GM12878 (cell line): Measurements from ENCODE around the gene HIVEP3. TPM values are rescaled to one million over a fixed set of nuclear protein-coding genes. Genes with fewer than 3 reads are reported as not detected.

Source experiments
- ATAC-seq: fragments of 200-7000 bp; cut with Tn5 transposase; 3 replicates; pipeline ENCODE4 v1.9.1; 2020; ENCODE audit warnings: mild to moderate bottlenecking, moderate library complexity
- BruUV-seq: library from RNA; stranded (reverse); fragments of 400-500 nt; replicated peaks from 2 replicates; lab custom pipeline; 2021; lab: Mats Ljungman, UMichigan
- CTCF ChIA-PET: fragments of 300-600 bp; sonication (Branson Sonifier 250); formaldehyde crosslinking; extraction: SDS; loops from one replicate; lab custom pipeline; 2021; ENCODE audit warnings: inconsistent platforms; lab: Yijun Ruan, JAX
- POLR2A ChIA-PET: fragments of 350-600 bp; formaldehyde crosslinking; extraction: SDS; loops from one replicate; lab custom pipeline; 2021; ENCODE audit warnings: inconsistent platforms; lab: Charles Lee
- RAD21 ChIA-PET: fragments of 300-600 bp; sonication (Branson Sonifier 250); formaldehyde crosslinking; loops from one replicate; lab custom pipeline; 2023; ENCODE audit warnings: antibody characterized with exemption; ENCODE audit not compliant: unreplicated experiment; lab: Charles Lee
- SMC1A ChIA-PET: fragments of 300-600 bp; sonication (Branson Sonifier 250); formaldehyde crosslinking; loops from one replicate; lab custom pipeline; 2023; ENCODE audit not compliant: unreplicated experiment, uncharacterized antibody; lab: Charles Lee
- DNase-seq: peaks from one replicate; pipeline ENCODE4 v3.0.0-alpha.2; 2011; ENCODE audit warnings: low read depth, low spot score
- FAIRE-seq: peaks from 3 replicates; lab custom pipeline; 2011; peaks lifted over from hg19 to GRCh38; lab: Jason Lieb, UNC
- H2AFZ ChIP-seq: 2 replicates; pipeline ENCODE4 v1.6.0; 2011; ENCODE audit warnings: low read depth, low read length, control low read depth; ENCODE audit not compliant: control insufficient read depth
- H3K27ac ChIP-seq: 2 replicates; pipeline ENCODE4 v1.5.1; 2011; ENCODE audit warnings: control low read depth; ENCODE audit not compliant: control insufficient read depth, insufficient read depth
- H3K27me3 ChIP-seq, 2 experiments: replicated peaks in 1 of 2; 2 replicates each; pipeline versions ENCODE4 v1.6.0 to v1.6.1; 2011; ENCODE audit warnings: low read length in 1 of 2; ENCODE audit not compliant: control insufficient read depth in 2 of 2, insufficient read depth in 2 of 2
- H3K36me3 ChIP-seq, 2 experiments: 2 replicates each; pipeline ENCODE4 v1.5.1; 2011; ENCODE audit warnings: low read length in 1 of 2; ENCODE audit not compliant: control insufficient read depth in 2 of 2, insufficient read depth in 2 of 2
- H3K4me1 ChIP-seq: 2 replicates; pipeline ENCODE4 v1.6.1; 2011; ENCODE audit warnings: mild to moderate bottlenecking, low read length, moderate library complexity, mixed read lengths; ENCODE audit not compliant: control insufficient read depth, insufficient read depth
- H3K4me2 ChIP-seq: 2 replicates; pipeline ENCODE4 v1.6.0; 2011; ENCODE audit warnings: control low read depth; ENCODE audit not compliant: control insufficient read depth, insufficient read depth
- H3K4me3 ChIP-seq: fragments of 200-600 bp; sonication (generic); 2 replicates; pipeline ENCODE4 v1.5.1; 2016
- H3K79me2 ChIP-seq: 2 replicates; pipeline ENCODE4 v1.6.0; 2011; ENCODE audit warnings: low read length; ENCODE audit not compliant: control insufficient read depth, insufficient read depth
- H3K9ac ChIP-seq: 2 replicates; pipeline ENCODE4 v1.8.0; 2011; ENCODE audit warnings: low read length, control low read depth, mixed read lengths; ENCODE audit not compliant: control insufficient read depth, insufficient read depth
- H3K9me3 ChIP-seq: replicated peaks from 3 replicates; pipeline ENCODE4 v1.5.1; 2011; ENCODE audit warnings: mild to moderate bottlenecking, low read length; ENCODE audit not compliant: control insufficient read depth, insufficient read depth
- H4K20me1 ChIP-seq: 2 replicates; pipeline ENCODE4 v1.6.0; 2011; ENCODE audit not compliant: control insufficient read depth, insufficient read depth
- FOXM1 ChIP-seq: IDR thresholded peaks from 2 replicates; pipeline ENCODE4 v1.6.1; 2012; ENCODE audit warnings: low read depth, mild to moderate bottlenecking, inconsistent platforms, low read length, moderate library complexity
- IKZF1 ChIP-seq: fragments of 450-650 bp; conservative IDR thresholded peaks from 2 replicates; pipeline ENCODE4 v1.6.1; 2017; ENCODE audit warnings: antibody characterized with exemption, mild to moderate bottlenecking
- MTA3 ChIP-seq: IDR thresholded peaks from 2 replicates; pipeline ENCODE4 v1.6.1; 2012; ENCODE audit warnings: low read length, inconsistent platforms, borderline replicate concordance
- RBBP5 ChIP-seq: fragments of 200-600 bp; sonication (generic); conservative IDR thresholded peaks from 2 replicates; pipeline ENCODE4 v1.6.1; 2016
- RELA ChIP-seq: fragments of 450-650 bp; IDR thresholded peaks from 2 replicates; pipeline ENCODE4 v1.8.0; 2014; ENCODE audit warnings: borderline replicate concordance; ENCODE audit not compliant: partially characterized antibody
- SMC3 ChIP-seq: IDR thresholded peaks from 2 replicates; pipeline ENCODE4 v1.6.1; 2011; ENCODE audit warnings: low read length, improper control_type of control experiment, borderline replicate concordance
- SRF ChIP-seq, 2 experiments: IDR thresholded peaks; 2 replicates each; pipeline ENCODE4 v1.6.1; 2011; ENCODE audit warnings: low read depth in 2 of 2, low read length in 2 of 2, mild to moderate bottlenecking in 1 of 2, moderate library complexity in 1 of 2
- USF2 ChIP-seq: IDR thresholded peaks from 2 replicates; pipeline ENCODE4 v1.6.1; 2011; ENCODE audit warnings: low read depth, low read length, improper control_type of control experiment, borderline replicate concordance
- ZNF217 ChIP-seq: fragments of 450-650 bp; IDR thresholded peaks from 2 replicates; pipeline ENCODE4 v1.6.1; 2017; ENCODE audit warnings: antibody characterized with exemption, mild to moderate bottlenecking
- ZSCAN29 ChIP-seq: fragments of 450-650 bp; IDR thresholded peaks from 2 replicates; pipeline ENCODE4 v1.6.1; 2017; ENCODE audit warnings: mild to moderate bottlenecking, moderate library complexity
- WGBS: methylation state at CpG from one replicate; pipeline ENCODE4 v1.1.6; 2016; ENCODE audit warnings: low lambda C conversion rate; ENCODE audit not compliant: insufficient replicate concordance, insufficient coverage; ENCODE audit errors: missing lambda C conversion rate; 5-methylcytosine and 5-hydroxymethylcytosine counted together
- in situ Hi-C: fragments of 300-500 bp; cut with MboI; formaldehyde crosslinking; loops from 9 replicates; pipeline ENCODE4 v1.14.3; 2018; ENCODE audit warnings: mixed read lengths
- intact Hi-C: fragments of 100-400 bp; cut with micrococcal nuclease; formaldehyde crosslinking; loops from one replicate; pipeline ENCODE4 v1.14.2; 2022; ENCODE audit not compliant: unreplicated experiment
- polyA plus RNA-seq, 11 experiments: library from polyadenylated mRNA; depleted of rRNA in 4 of 11; unstranded in 6 of 11; stranded (reverse) in 5 of 11; fragments of >200 nt; fragmentation: Nextera tagmentation in 4 of 11; fragmentation: Illumina TruSeq in 1 of 11; extraction: Ambion mirVana in 4 of 11; extraction: Trizol in 1 of 11; gene quantifications; 1 replicate in 1 of 11; 2 replicates in 10 of 11; pipeline versions ENCODE4 v1.2.1 to v1.2.3, GENCODE V29; 2011 to 2016; ENCODE audit warnings: inconsistent platforms in 2 of 11, missing spikeins in 2 of 11, low read depth in 1 of 11
- total RNA-seq, 4 experiments: library from RNA; depleted of rRNA in 3 of 4; stranded (reverse); fragments of >200 nt in 3 of 4; fragmentation: Illumina TruSeq in 1 of 4; extraction: Trizol in 1 of 4; gene quantifications; 2 replicates each; pipeline versions ENCODE4 v1.2.1 to v1.2.3, GENCODE V29; 2013 to 2021
- TF ChIP-seq, protein P1 (sequence below): IDR thresholded peaks from 2 replicates; pipeline ENCODE4 v1.6.1; 2011; ENCODE audit warnings: borderline replicate concordance, low read depth, mild to moderate bottlenecking, moderate library complexity, mixed read lengths, low read length; ENCODE audit not compliant: insufficient read depth; ENCODE audit errors: extremely low read length

The HIVEP3 gene
- total and polyA plus RNA-seq, 10 of the 15 experiments (the other 5 are each of a cell fraction or from before 2014, with no cell fraction given), result 1.8 to 13.6 (median 3.8) TPM

GRCh38 chr1:41712695-41713094, 206.0 kb downstream of the HIVEP3 start (continued):
- TF ChIP-seq, protein P1, sequence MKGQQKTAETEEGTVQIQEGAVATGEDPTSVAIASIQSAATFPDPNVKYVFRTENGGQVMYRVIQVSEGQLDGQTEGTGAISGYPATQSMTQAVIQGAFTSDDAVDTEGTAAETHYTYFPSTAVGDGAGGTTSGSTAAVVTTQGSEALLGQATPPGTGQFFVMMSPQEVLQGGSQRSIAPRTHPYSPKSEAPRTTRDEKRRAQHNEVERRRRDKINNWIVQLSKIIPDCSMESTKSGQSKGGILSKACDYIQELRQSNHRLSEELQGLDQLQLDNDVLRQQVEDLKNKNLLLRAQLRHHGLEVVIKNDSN, result no peak
- TF ChIP-seq FOXM1 (no peak), IKZF1 (no peak), USF2 (no peak)

DNA sequence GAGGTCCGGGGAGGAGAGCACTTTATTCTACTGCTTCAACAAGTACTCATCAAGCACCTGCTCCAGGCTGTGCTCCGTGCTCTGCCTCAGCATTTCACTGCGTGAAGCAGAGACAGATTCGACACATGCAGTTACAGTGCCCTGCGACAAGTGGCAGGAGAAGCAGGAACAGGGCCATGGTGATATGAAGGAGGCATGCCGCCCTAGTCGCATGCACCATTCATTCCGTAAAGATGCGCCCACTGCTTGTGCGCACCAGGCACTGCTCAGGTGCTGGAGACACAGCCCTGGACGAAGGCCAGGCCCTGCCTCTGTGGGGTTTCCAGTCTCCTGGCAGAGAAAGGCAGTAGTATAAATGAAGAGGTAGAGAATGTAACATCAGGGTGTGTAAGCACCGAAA, 206.6 kb downstream of the HIVEP3 start:
- in situ Hi-C loops, result no loop called here
- Histone ChIP-seq H4K20me1 (no peaks in the 10 kb centered on the region), H3K36me3 (no peaks in the 10 kb centered on the region), H3K9me3 (no peaks in the 10 kb centered on the region), H3K9ac (no peak overlapping the region), H3K4me2 (no peak overlapping the region), H3K79me2 (no peaks in the 10 kb centered on the region), H3K27me3 (no peaks in the 10 kb centered on the region), H3K4me1 (peaks cover 10% of the 10 kb centered on the region), H2AFZ (no peak overlapping the region), H3K4me3 (no peak overlapping the region), H3K27ac (no peak overlapping the region)
- ChIA-PET RAD21 (no interaction called here), POLR2A (no interaction called here), SMC1A (interaction anchor here (1.5 kb wide), 1 partner anchor 14 kb away, joined by 3 read pairs; no protein-coding TSS in a partner anchor), CTCF (no interaction called here)
- TF ChIP-seq ZSCAN29, result no peak
- no peak for TF ChIP-seq SMC3
- TF ChIP-seq USF2, result no peak
- no peak for TF ChIP-seq ZNF217
- no peak for TF ChIP-seq SRF (IDR thresholded peaks at IDR 0.05; ENCODE audit: low read depth in 2 of 2, low read length in 2 of 2)
- no peak for TF ChIP-seq RELA
- no peak for TF ChIP-seq FOXM1
- TF ChIP-seq MTA3, result no peak
- TF ChIP-seq RBBP5, result no peak
- no peak for ATAC-seq
- intact Hi-C loops, result no loop called here
- DNase-seq, result no peak
- FAIRE-seq, result no peak
- 82% methylated on average over 12 of the region's 12 CpGs for WGBS
- no TSS peak for BruUV-seq
